Progenitor cell of endocrine pancreas (in vitro differentiated cells): ENCODE data around the gene DOC2B. TPM values are rescaled to one million over a fixed set of nuclear protein-coding genes. Genes with fewer than 3 reads are reported as not detected.
A peak's percentile ranks its signal among the peaks of the same experiment; 100 is the strongest.

Experiments
- DNase-seq: peaks from one replicate; pipeline ENCODE4 v3.0.0; 2021; ENCODE audit warnings: low spot score; ENCODE audit not compliant: unreplicated experiment
- H3K27ac Mint-ChIP-seq: 2 replicates; pipeline ENCODE4 v1.8.0; 2021; ENCODE audit warnings: mild to moderate bottlenecking, moderate library complexity, mixed read lengths
- H3K27me3 Mint-ChIP-seq: 2 replicates; pipeline ENCODE4 v1.8.0; 2021; ENCODE audit warnings: mixed read lengths
- H3K36me3 Mint-ChIP-seq: 2 replicates; pipeline ENCODE4 v1.8.0; 2022; ENCODE audit warnings: mixed read lengths; ENCODE audit not compliant: insufficient read depth
- H3K4me1 Mint-ChIP-seq: 2 replicates; pipeline ENCODE4 v1.8.0; 2021; ENCODE audit warnings: low read depth, mixed read lengths
- H3K4me3 Mint-ChIP-seq: 2 replicates; pipeline ENCODE4 v1.8.0; 2021; ENCODE audit warnings: low read depth, mild to moderate bottlenecking, moderate library complexity, mixed read lengths
- H3K9me3 Mint-ChIP-seq: 2 replicates; pipeline ENCODE4 v1.8.0; 2021; ENCODE audit warnings: low read depth, mixed read lengths
- CTCF ChIP-seq: fragments of 200-600 bp; sonication (generic); IDR thresholded peaks from one replicate; pipeline ENCODE4 v1.5.0; 2021; ENCODE audit warnings: antibody characterized with exemption, mild to moderate bottlenecking; ENCODE audit not compliant: unreplicated experiment
- total RNA-seq: library from RNA; stranded (reverse); gene quantifications from 2 replicates; pipeline ENCODE4 v1.2.1, GENCODE V29; 2021

DOC2B gene
- total RNA-seq, 1 donor from 2014 or later = 1.2 TPM

- H3K27ac Mint-ChIP-seq = no peak overlapping the region
- no peak for DNase-seq
- no peak for TF ChIP-seq CTCF
- no peaks in the 10 kb centered on the region for H3K9me3 Mint-ChIP-seq
- peaks cover 2% of the 10 kb centered on the region for H3K27me3 Mint-ChIP-seq
- no peak overlapping the region for H3K4me3 Mint-ChIP-seq
- no peaks in the 10 kb centered on the region for H3K36me3 Mint-ChIP-seq
- H3K4me1 Mint-ChIP-seq = no peaks in the 10 kb centered on the region
Measured at GRCh38 chr17:151886-152859, 29.3 kb downstream of the DOC2B start.

GRCh38 chr17:151004-151403, 30.4 kb downstream of the DOC2B start:
- Mint-ChIP-seq H3K4me1 (no peaks in the 10 kb centered on the region), H3K36me3 (no peaks in the 10 kb centered on the region), H3K4me3 (no peak overlapping the region), H3K27ac (no peak overlapping the region), H3K9me3 (no peaks in the 10 kb centered on the region), H3K27me3 (peaks cover 2% of the 10 kb centered on the region)
- TF ChIP-seq CTCF = no peak
- no peak for DNase-seq

GRCh38 chr17:149897-150584, 31.4 kb downstream of the DOC2B start:
- H3K27ac Mint-ChIP-seq = no peak overlapping the region
- no peak overlapping the region for H3K4me3 Mint-ChIP-seq

GRCh38 chr17:149231-149630, 32.2 kb downstream of the DOC2B start:
- no peak overlapping the region for H3K27ac Mint-ChIP-seq
- no peaks in the 10 kb centered on the region for H3K9me3 Mint-ChIP-seq
- H3K27me3 Mint-ChIP-seq = peaks cover 2% of the 10 kb centered on the region
- no peak overlapping the region for H3K4me3 Mint-ChIP-seq
- H3K36me3 Mint-ChIP-seq = no peaks in the 10 kb centered on the region
- H3K4me1 Mint-ChIP-seq = no peaks in the 10 kb centered on the region
- DNase-seq = peak; percentile 3
- TF ChIP-seq CTCF = no peak

More at GRCh38 chr17:149897-150584, 31.4 kb downstream of the DOC2B start:
- Mint-ChIP-seq H3K36me3 (no peaks in the 10 kb centered on the region), H3K9me3 (no peaks in the 10 kb centered on the region), H3K4me1 (no peaks in the 10 kb centered on the region), H3K27me3 (peaks cover 2% of the 10 kb centered on the region)
- no peak for DNase-seq
- no peak for TF ChIP-seq CTCF

GRCh38 chr17:148757-149156, 32.7 kb downstream of the DOC2B start:
- DNase-seq = peak; percentile 1
- Mint-ChIP-seq H3K9me3 (no peaks in the 10 kb centered on the region), H3K27ac (no peak overlapping the region), H3K4me1 (no peaks in the 10 kb centered on the region), H3K4me3 (no peak overlapping the region), H3K36me3 (no peaks in the 10 kb centered on the region), H3K27me3 (peaks cover 2% of the 10 kb centered on the region)
- TF ChIP-seq CTCF = no peak
